Esophagus squamous epithelium (tissue), 5 donors: Measurements from ENCODE around the gene IFT22. TPM values are rescaled to one million over a fixed set of nuclear protein-coding genes. Genes with fewer than 3 reads are reported as not detected.

Experiments
- DNase-seq: peaks from one replicate; lab custom pipeline; 2025; lab: John Stamatoyannopoulos, UW
- H3K27ac ChIP-seq, 4 donors: fragments of 200-600 bp; sonication (generic); one replicate each; pipeline ENCODE4 v1.5.1; 2016 to 2019; ENCODE audit warnings: mild to moderate bottlenecking in 1 of 4
- H3K27me3 ChIP-seq, 4 donors: fragments of 200-600 bp; sonication (generic); 1 replicate in 3 of 4; 2 replicates in 1 of 4; pipeline versions ENCODE4 v1.5.1 to v1.6.0; 2017 to 2021; ENCODE audit warnings: antibody characterized with exemption in 1 of 4
- H3K36me3 ChIP-seq, 3 donors: fragments of 200-600 bp; sonication (generic); one replicate each; pipeline ENCODE4 v1.5.1; 2016 to 2019
- H3K4me1 ChIP-seq, 3 donors: fragments of 200-600 bp; sonication (generic); one replicate each; pipeline ENCODE4 v1.5.1; 2017 to 2019
- H3K4me3 ChIP-seq, 4 donors: fragments of 200-600 bp; sonication (generic); 1 replicate in 3 of 4; 2 replicates in 1 of 4; pipeline ENCODE4 v1.5.1; 2016 to 2019; ENCODE audit warnings: mild to moderate bottlenecking in 2 of 4, moderate library complexity in 1 of 4
- H3K9me3 ChIP-seq, 3 donors: fragments of 200-600 bp; sonication (generic); one replicate each; pipeline ENCODE4 v1.5.1; 2016 to 2019
- CTCF ChIP-seq, 6 experiments: fragments of 450-650 bp in 4 of 6; fragments of 200-600 bp in 2 of 6; sonication (generic) in 2 of 6; IDR thresholded peaks; one replicate each; pipeline ENCODE4 v1.5.1; 2016 to 2019; ENCODE audit warnings: antibody characterized with exemption in 6 of 6, mild to moderate bottlenecking in 4 of 6, moderate library complexity in 4 of 6
- POLR2A ChIP-seq, 4 donors: fragments of 450-650 bp; IDR thresholded peaks; one replicate each; pipeline ENCODE4 v1.6.1; 2017; ENCODE audit warnings: antibody characterized with exemption in 4 of 4, mild to moderate bottlenecking in 4 of 4, moderate library complexity in 3 of 4
- WGBS, 2 donors: methylation state at CpG; one replicate each; pipeline ENCODE4 v1.1.5; 2018; 5-methylcytosine and 5-hydroxymethylcytosine counted together
- intact Hi-C: fragments of 100-400 bp; cut with DNase I; formaldehyde crosslinking; loops from one replicate; pipeline ENCODE4 v1.15.0; 2022
- total RNA-seq, 4 donors: library from RNA; depleted of rRNA; stranded (reverse); fragments of >200 nt; gene quantifications; one replicate each; pipeline ENCODE4 v1.1.0, GENCODE V29; 2016
- donor health status: DM: yes; HTN: yes; CAD: no.

The IFT22 gene
- total RNA-seq, 4 donors from 2014 or later: 5.8 to 13.5 (median 9.5) TPM

DNA sequence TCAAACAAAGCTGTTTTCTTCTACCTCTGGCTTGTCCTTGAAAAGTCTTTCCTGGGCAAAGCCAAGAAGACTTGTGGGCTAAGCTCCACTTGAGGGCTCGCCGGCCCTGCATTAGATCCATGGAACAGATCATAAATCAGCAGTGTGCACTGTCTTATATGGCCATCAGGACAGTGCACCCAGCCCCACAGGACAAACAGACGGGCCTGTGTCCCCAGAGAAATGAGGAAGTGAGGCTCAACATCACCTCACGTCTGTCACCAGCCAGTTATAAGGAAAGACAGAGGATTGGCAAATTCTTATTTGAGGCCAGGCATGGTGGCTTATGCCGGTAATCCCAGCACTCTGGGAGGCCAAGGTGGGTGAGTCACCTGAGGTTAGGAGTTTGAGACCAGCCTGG lies 12.3 kb upstream of the IFT22 start:
- no peak for TF ChIP-seq POLR2A (IDR thresholded peaks at IDR 0.05)
- TF ChIP-seq CTCF (IDR thresholded peaks at IDR 0.05): no peak
- Histone ChIP-seq H3K27ac (no peak overlapping the region), H3K27me3 (peaks cover 0 to 6% (median 0%) of the 10 kb centered on the region in 4 donors), H3K36me3 (no peaks in the 10 kb centered on the region), H3K4me3 (no peak overlapping the region), H3K9me3 (no peaks in the 10 kb centered on the region), H3K4me1 (peaks cover 0 to 8% (median 0%) of the 10 kb centered on the region in 3 donors)
- intact Hi-C loops: no loop called here
- WGBS, 2 donors: 55 to 65% methylated on average over 4 of the region's 5 CpGs
- DNase-seq: no peak

GRCh38 chr7:101332026-101332425 lies 10.4 kb upstream of the IFT22 start:
- H3K27ac ChIP-seq: no peak overlapping the region
- intact Hi-C loops: no loop called here
- H3K4me1 ChIP-seq: peaks cover 0 to 8% (median 0%) of the 10 kb centered on the region in 3 donors
- H3K4me3 ChIP-seq: no peak overlapping the region
- no peak for TF ChIP-seq CTCF (IDR thresholded peaks at IDR 0.05)
- TF ChIP-seq POLR2A (IDR thresholded peaks at IDR 0.05): no peak
- H3K9me3 ChIP-seq: no peaks in the 10 kb centered on the region
- no peaks in the 10 kb centered on the region for H3K36me3 ChIP-seq
- peaks cover 0 to 6% (median 0%) of the 10 kb centered on the region in 4 donors for H3K27me3 ChIP-seq
- 68 to 87% methylated on average over 3 to 6 of the region's 8 CpGs for WGBS, 2 donors
- DNase-seq: no peak

GRCh38 chr7:101330011-101330484 lies 8.4 kb upstream of the IFT22 start:
- TF ChIP-seq CTCF (IDR thresholded peaks at IDR 0.05) (no peak), POLR2A (IDR thresholded peaks at IDR 0.05) (no peak)
- no peak for DNase-seq

GRCh38 chr7:101328159-101328558 lies 6.5 kb upstream of the IFT22 start:
- intact Hi-C loops: no loop called here
- H3K4me3 ChIP-seq: no peak overlapping the region

More at GRCh38 chr7:101330011-101330484, 8.4 kb upstream of the IFT22 start:
- no peak overlapping the region for H3K27ac ChIP-seq
- peaks cover 0 to 6% (median 0%) of the 10 kb centered on the region in 4 donors for H3K27me3 ChIP-seq
- WGBS, 2 donors: 24 to 43% methylated on average over 6 to 14 of the region's 15 CpGs
- no peaks in the 10 kb centered on the region for H3K36me3 ChIP-seq
- H3K4me3 ChIP-seq: no peak overlapping the region
- peaks cover 0 to 8% (median 0%) of the 10 kb centered on the region in 3 donors for H3K4me1 ChIP-seq
- intact Hi-C loops: no loop called here
- no peaks in the 10 kb centered on the region for H3K9me3 ChIP-seq

More at GRCh38 chr7:101328159-101328558, 6.5 kb upstream of the IFT22 start:
- WGBS, 2 donors: 87 to 95% methylated on average over 5 of the region's 5 CpGs
- H3K4me1 ChIP-seq: peaks cover 0 to 7% (median 0%) of the 10 kb centered on the region in 3 donors
- H3K36me3 ChIP-seq: no peaks in the 10 kb centered on the region
- H3K27ac ChIP-seq: no peak overlapping the region
- no peaks in the 10 kb centered on the region for H3K9me3 ChIP-seq
- DNase-seq: no peak
- no peak for TF ChIP-seq POLR2A (IDR thresholded peaks at IDR 0.05)
- no peak for TF ChIP-seq CTCF (IDR thresholded peaks at IDR 0.05)
- H3K27me3 ChIP-seq: peaks cover 0 to 6% (median 0%) of the 10 kb centered on the region in 4 donors
